B cell (primary cell): Measurements from ENCODE around the gene LRRN2.

Experiments
- CTCF ChIP-seq: fragments of 200-600 bp; IDR thresholded peaks from one replicate; pipeline ENCODE4 v1.8.0; 2022; ENCODE audit warnings: antibody characterized with exemption, mild to moderate bottlenecking
- EZH2 ChIP-seq: IDR thresholded peaks from 2 replicates; pipeline ENCODE4 v1.6.1; 2012; ENCODE audit warnings: borderline replicate concordance, low read depth, mild to moderate bottlenecking, moderate library complexity, low read length; ENCODE audit not compliant: insufficient read depth, poor library complexity, severe bottlenecking

- TF ChIP-seq CTCF (no peak), EZH2 (no peak)
Observed at GRCh38 chr1:204695692-204696091, 10.2 kb upstream of the LRRN2 start.
